ENCODE results near the gene UGT1A9.

UGT1A9 gene

DNA sequence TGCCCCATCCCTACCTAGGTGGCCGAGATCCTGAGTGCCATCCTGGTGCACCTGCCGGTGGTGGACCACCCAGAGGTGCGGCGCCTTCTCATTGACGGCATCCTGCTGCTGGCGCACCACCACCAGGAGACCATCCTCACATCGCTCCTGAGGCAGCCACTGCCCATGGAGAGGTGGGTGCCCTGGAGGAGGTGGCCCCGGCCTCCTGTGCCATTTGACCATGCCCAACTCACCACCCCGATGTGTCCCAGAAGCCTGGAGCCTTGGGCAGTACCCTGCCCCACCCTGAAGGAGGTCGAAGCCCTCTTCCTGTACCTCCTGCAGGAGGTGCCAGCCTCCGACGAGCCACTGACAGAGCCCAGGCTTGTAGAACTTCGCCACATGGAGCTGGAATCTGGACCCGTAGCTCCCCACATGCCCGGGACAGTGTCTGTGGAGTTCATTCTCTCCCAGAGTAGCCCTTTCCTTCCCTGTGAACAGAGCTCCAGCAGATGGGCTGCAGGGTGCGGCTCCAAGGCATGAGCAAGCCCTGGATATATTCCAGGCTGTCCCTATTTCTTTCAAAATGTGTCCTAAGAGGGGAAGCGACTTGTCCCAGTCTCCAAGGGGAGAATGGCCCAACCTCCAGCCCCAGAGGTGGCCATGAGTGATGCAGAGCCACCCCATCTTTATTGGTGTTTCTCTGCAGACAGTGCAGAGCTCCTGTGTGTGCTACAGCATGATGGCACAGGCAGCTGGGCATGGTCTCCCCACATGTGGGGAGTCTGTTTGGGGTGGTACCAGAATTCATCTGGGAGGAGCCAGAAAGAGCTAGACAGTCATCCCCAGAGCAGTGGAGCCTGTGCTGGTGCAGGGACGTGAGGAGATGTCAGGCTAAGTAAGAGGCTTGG lies 148.4 kb downstream of the UGT1A9 start:
- no peak for DNase-seq

DNA sequence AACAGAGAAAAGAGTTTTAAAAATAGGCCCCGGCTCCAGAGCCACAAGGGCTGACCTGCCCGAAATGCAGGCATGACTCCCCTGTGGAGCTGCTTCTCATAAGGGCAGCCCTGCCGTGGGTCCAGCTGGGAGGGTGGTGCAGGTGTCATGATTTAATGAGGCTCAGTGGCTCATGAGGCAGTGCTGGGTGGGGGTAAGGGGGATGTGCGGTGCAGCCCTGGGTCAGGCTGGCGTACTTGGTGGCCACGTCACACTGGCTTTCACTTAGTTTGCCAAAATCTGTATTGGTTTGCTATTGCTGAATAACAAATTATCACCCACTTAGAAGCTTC lies 149.0 kb downstream of the UGT1A9 start:
- DNase-seq: no peak

DNA sequence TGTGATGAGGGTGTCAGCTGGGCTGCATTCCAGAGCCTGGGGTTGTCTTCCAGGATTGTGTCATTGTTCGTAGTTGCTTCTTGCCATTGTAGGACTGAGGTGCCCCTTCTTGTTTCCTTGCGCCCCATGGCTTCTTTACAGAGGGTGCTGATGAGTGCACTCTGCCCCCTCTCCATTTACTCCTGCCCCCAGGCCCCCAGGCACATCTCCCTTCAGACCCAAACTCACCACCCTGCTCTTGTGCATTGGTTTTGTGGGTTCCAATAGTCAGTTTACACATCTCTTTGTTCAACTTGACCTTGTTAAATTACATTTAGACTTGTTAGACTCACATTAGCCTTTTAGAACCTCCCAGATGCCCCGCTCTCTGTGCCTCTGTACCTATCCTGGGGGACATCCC lies 149.5 kb downstream of the UGT1A9 start:
- DNase-seq: no peak

DNA sequence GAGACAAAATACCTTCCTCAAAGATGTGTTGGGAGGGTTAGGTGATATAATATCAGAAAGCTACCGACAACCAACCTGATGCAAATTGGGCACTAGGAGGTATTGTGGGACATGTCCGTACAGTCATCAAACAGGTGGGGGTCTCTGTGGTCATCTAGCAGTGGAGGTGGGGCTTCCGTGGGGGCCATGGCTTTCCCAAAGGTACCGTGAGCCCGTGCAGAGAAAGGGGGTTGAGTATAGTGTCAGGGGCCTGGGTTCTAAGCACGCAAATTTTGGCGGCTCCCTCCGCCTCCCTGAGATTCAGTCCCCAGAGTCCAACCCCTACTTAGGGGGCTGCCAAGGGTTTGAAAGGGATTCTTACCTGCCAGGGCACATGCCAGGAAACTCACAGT lies 150.0 kb downstream of the UGT1A9 start:
- no peak for DNase-seq

DNA sequence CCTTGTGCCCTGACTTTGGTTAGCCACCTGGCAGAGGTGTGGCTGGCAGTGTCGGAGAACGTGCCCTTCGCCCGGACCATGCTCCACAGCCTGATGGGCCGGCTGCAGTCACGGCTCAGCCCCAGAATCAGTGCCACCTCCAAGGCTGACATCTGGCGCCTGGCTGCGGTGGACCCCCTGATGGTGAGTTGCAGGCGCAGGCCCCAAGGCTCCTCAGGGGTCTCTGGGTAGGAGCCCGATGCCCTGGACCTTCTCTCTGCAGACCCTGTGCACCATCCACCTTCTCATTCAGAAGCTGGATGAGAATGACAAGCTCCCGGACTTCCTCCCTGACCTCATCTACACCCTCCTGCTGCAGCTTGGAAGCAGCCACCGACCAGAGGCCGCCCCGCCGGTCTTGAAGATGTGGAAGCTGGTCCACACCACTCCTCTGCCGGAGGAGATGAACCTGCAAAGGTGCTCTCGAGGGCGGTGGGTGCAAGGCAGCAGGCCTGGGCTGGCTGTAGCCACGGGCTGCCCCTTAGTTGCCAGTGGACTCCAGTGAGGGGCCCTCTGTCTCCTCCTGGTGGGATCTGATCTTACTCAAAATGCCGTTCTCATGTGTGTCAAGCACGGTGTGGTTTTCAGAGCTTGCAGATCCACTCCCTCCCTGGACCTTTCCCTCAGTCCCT lies 150.5 kb downstream of the UGT1A9 start:
- DNase-seq: no peak
